Esophagus muscularis mucosa (tissue), 4 donors: ENCODE data around the gene LTB4R.

Experiments used
- EP300 ChIP-seq: sonication (generic); formaldehyde crosslinking; IDR thresholded peaks from one replicate; pipeline ENCODE4 v1.6.1; 2017; ENCODE audit warnings: antibody characterized with exemption
- POLR2A ChIP-seq: fragments of 450-650 bp; IDR thresholded peaks from one replicate; pipeline ENCODE4 v1.6.1; 2017; ENCODE audit warnings: antibody characterized with exemption, moderate library complexity, mild to moderate bottlenecking, low read depth
- TF ChIP-seq, protein P1 (sequence below), 3 experiments: fragments of 200-600 bp in 2 of 3; fragments of 450-650 bp in 1 of 3; sonication (generic) in 2 of 3; IDR thresholded peaks; one replicate each; pipeline ENCODE4 v1.5.1; 2017 to 2019; ENCODE audit warnings: antibody characterized with exemption in 3 of 3, mild to moderate bottlenecking in 2 of 3, moderate library complexity in 1 of 3

DNA sequence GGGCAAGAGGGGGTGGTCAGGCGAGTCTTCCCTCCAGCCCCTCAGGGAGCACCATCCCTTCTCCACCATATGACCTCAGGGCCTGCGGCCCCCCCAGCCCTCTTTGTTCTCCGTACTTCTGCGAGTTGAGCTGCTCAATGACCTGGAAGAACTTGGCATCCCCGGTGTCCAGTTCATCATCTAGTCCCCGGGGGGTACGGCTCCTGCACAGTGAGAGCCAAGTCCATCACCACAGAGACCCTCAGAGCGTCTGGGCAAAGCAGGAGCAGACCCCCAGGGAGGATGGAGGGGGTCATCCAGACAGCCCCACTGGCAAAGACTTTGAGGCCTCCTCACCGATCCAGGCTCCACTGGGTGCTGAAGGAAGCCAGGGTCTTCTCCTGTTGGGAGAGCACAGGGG lies 14.7 kb downstream of the LTB4R start:
- TF ChIP-seq, protein P1, sequence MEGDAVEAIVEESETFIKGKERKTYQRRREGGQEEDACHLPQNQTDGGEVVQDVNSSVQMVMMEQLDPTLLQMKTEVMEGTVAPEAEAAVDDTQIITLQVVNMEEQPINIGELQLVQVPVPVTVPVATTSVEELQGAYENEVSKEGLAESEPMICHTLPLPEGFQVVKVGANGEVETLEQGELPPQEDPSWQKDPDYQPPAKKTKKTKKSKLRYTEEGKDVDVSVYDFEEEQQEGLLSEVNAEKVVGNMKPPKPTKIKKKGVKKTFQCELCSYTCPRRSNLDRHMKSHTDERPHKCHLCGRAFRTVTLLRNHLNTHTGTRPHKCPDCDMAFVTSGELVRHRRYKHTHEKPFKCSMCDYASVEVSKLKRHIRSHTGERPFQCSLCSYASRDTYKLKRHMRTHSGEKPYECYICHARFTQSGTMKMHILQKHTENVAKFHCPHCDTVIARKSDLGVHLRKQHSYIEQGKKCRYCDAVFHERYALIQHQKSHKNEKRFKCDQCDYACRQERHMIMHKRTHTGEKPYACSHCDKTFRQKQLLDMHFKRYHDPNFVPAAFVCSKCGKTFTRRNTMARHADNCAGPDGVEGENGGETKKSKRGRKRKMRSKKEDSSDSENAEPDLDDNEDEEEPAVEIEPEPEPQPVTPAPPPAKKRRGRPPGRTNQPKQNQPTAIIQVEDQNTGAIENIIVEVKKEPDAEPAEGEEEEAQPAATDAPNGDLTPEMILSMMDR (IDR thresholded peaks at IDR 0.05): no peak
- no peak for TF ChIP-seq EP300
- TF ChIP-seq POLR2A: no peak
